Subcutaneous abdominal adipose tissue (tissue), 5 donors: ENCODE data around the gene BOLA1.
"Not testable (repeated sequence)": the region's sequence is repeated elsewhere in the genome, so short reads cannot be mapped to it uniquely, and the experiment has no call there.

Source experiments
- H3K27ac ChIP-seq: one replicate; pipeline ENCODE4 v1.7.0; 2013; ENCODE audit warnings: low read depth, mild to moderate bottlenecking, inconsistent platforms, low read length, moderate library complexity
- H3K27me3 ChIP-seq, 5 donors: one replicate each; pipeline ENCODE4 v1.7.0; 2013; ENCODE audit warnings: low read length in 5 of 5, inconsistent platforms in 1 of 5; ENCODE audit not compliant: control insufficient read depth in 5 of 5, insufficient read depth in 4 of 5
- H3K36me3 ChIP-seq, 5 donors: one replicate each; pipeline ENCODE4 v1.7.0; 2013; ENCODE audit warnings: low read length in 5 of 5; ENCODE audit not compliant: control insufficient read depth in 5 of 5, insufficient read depth in 5 of 5
- H3K4me1 ChIP-seq, 5 donors: one replicate each; pipeline ENCODE4 v1.7.0; 2013; ENCODE audit warnings: low read length in 5 of 5, mild to moderate bottlenecking in 3 of 5, moderate library complexity in 1 of 5; ENCODE audit not compliant: control insufficient read depth in 5 of 5, insufficient read depth in 5 of 5
- H3K4me3 ChIP-seq, 5 donors: one replicate each; pipeline ENCODE4 v1.7.0; 2013; ENCODE audit warnings: low read length in 5 of 5, low read depth in 1 of 5
- H3K9ac ChIP-seq, 5 donors: one replicate each; pipeline ENCODE4 v1.7.0; 2013; ENCODE audit warnings: low read length in 5 of 5, mild to moderate bottlenecking in 4 of 5, moderate library complexity in 3 of 5
- H3K9me3 ChIP-seq, 5 donors: one replicate each; pipeline ENCODE4 v1.7.0; 2013; ENCODE audit warnings: low read length in 5 of 5; ENCODE audit not compliant: control insufficient read depth in 5 of 5
- donor health status: healthy.
- donor health status: healthy.
- donor health status: healthy.
- donor health status: healthy.
- donor health status: healthy.

BOLA1 gene

GRCh38 chr1:149938668-149939003 is 39.3 kb downstream of the BOLA1 start:
- peak overlapping the region in 4 of 5 donors; percentile 45 to 51 (median 48) for H3K4me3 ChIP-seq

GRCh38 chr1:149940427-149940826 is 41.1 kb downstream of the BOLA1 start:
- peak overlapping the region; percentile 89 for H3K27ac ChIP-seq
- H3K4me1 ChIP-seq: peaks cover 5 to 48% (median 41%) of the 10 kb centered on the region in 5 donors

More at GRCh38 chr1:149938668-149939003, 39.3 kb downstream of the BOLA1 start:
- peak overlapping the region; percentile 89 for H3K27ac ChIP-seq
- not testable (repeated sequence) for H3K9me3 ChIP-seq, H3K36me3 ChIP-seq, H3K27me3 ChIP-seq
- H3K9ac ChIP-seq: peak overlapping the region in 2 of 5 donors; percentile 56 to 70
- H3K4me1 ChIP-seq: peaks cover 5 to 59% (median 46%) of the 10 kb centered on the region in 5 donors

GRCh38 chr1:149942207-149942606 is 42.8 kb downstream of the BOLA1 start:
- H3K27ac ChIP-seq: peak overlapping the region; percentile 1
- no peaks in the 10 kb centered on the region for H3K27me3 ChIP-seq
- H3K36me3 ChIP-seq: peaks cover 8 to 34% (median 30%) of the 10 kb centered on the region in 5 donors
- H3K9ac ChIP-seq: no peak overlapping the region
- H3K9me3 ChIP-seq: no peaks in the 10 kb centered on the region
- H3K4me1 ChIP-seq: peaks cover 5 to 35% (median 29%) of the 10 kb centered on the region in 5 donors
- H3K4me3 ChIP-seq: no peak overlapping the region

More at GRCh38 chr1:149940427-149940826, 41.1 kb downstream of the BOLA1 start:
- no peak overlapping the region for H3K4me3 ChIP-seq
- H3K9ac ChIP-seq: peak overlapping the region in 1 of 5 donors; percentile 10
- peaks cover 0 to 2% (median 0%) of the 10 kb centered on the region in 5 donors for H3K27me3 ChIP-seq
- H3K9me3 ChIP-seq: no peaks in the 10 kb centered on the region
- peaks cover 3 to 22% (median 20%) of the 10 kb centered on the region in 5 donors for H3K36me3 ChIP-seq

GRCh38 chr1:149942885-149943284 is 43.5 kb downstream of the BOLA1 start:
- Histone ChIP-seq H3K9me3 (no peaks in the 10 kb centered on the region), H3K27me3 (no peaks in the 10 kb centered on the region), H3K4me1 (peaks cover 3 to 28% (median 22%) of the 10 kb centered on the region in 5 donors), H3K27ac (peak overlapping the region; percentile 1), H3K36me3 (peaks cover 11 to 41% (median 33%) of the 10 kb centered on the region in 5 donors), H3K4me3 (no peak overlapping the region), H3K9ac (peak overlapping the region in 2 of 5 donors; percentile 20 to 40)

GRCh38 chr1:149945206-149945605 is 45.8 kb downstream of the BOLA1 start:
- Histone ChIP-seq H3K4me3 (no peak overlapping the region), H3K27me3 (no peaks in the 10 kb centered on the region), H3K27ac (no peak overlapping the region), H3K9me3 (no peaks in the 10 kb centered on the region), H3K9ac (no peak overlapping the region), H3K4me1 (peaks cover 0 to 12% (median 4%) of the 10 kb centered on the region in 5 donors), H3K36me3 (peaks cover 19 to 64% (median 51%) of the 10 kb centered on the region in 5 donors)

GRCh38 chr1:149949911-149950310 is 50.5 kb downstream of the BOLA1 start:
- Histone ChIP-seq H3K27ac (no peak overlapping the region), H3K9ac (no peak overlapping the region), H3K27me3 (no peaks in the 10 kb centered on the region), H3K4me3 (no peak overlapping the region), H3K36me3 (peaks cover 22 to 52% (median 42%) of the 10 kb centered on the region in 5 donors), H3K4me1 (no peaks in the 10 kb centered on the region), H3K9me3 (no peaks in the 10 kb centered on the region)
